Lower lobe of right lung (tissue), 2 donors: Measurements from ENCODE around the gene GLB1L. TPM values are rescaled to one million over a fixed set of nuclear protein-coding genes. Genes with fewer than 3 reads are reported as not detected.
"Not testable (repeated sequence)": the region's sequence is repeated elsewhere in the genome, so short reads cannot be mapped to it uniquely, and the experiment has no call there.

Experiments
- ATAC-seq, 2 donors: fragments of 200-7000 bp; cut with Tn5 transposase; one replicate each; pipeline ENCODE4 v1.9.1; 2020 to 2022; ENCODE audit warnings: mild to moderate bottlenecking in 2 of 2, moderate library complexity in 2 of 2
- DNase-seq: peaks from one replicate; pipeline ENCODE4 v3.0.0-alpha.2; 2020
- H3K27ac ChIP-seq: fragments of 200-600 bp; one replicate; pipeline ENCODE4 v1.8.0; 2022
- H3K27me3 ChIP-seq: fragments of 200-600 bp; one replicate; pipeline ENCODE4 v1.8.0; 2022; ENCODE audit warnings: low read depth
- H3K36me3 ChIP-seq: fragments of 200-600 bp; one replicate; pipeline ENCODE4 v1.8.0; 2022; ENCODE audit warnings: mild to moderate bottlenecking
- H3K4me1 ChIP-seq: fragments of 200-600 bp; one replicate; pipeline ENCODE4 v1.8.0; 2022
- H3K4me3 ChIP-seq: fragments of 200-600 bp; one replicate; pipeline ENCODE4 v1.8.0; 2022; ENCODE audit warnings: mild to moderate bottlenecking
- H3K9me3 ChIP-seq: fragments of 200-600 bp; one replicate; pipeline ENCODE4 v1.8.0; 2022
- CTCF ChIP-seq: fragments of 200-600 bp; IDR thresholded peaks from one replicate; pipeline ENCODE4 v1.8.0; 2022; ENCODE audit warnings: antibody characterized with exemption, mild to moderate bottlenecking
- intact Hi-C: fragments of 100-400 bp; cut with DNase I; formaldehyde crosslinking; loops from one replicate; pipeline ENCODE4 v1.11.0; 2022
- total RNA-seq: library from RNA; stranded (reverse); fragmentation: NEBNext Ultra II Directional; extraction: Animal tissue kit (Norgen Biotek cat#: 25700); gene quantifications from one replicate; pipeline ENCODE4 v1.2.1, GENCODE V29; 2021
- donor health status: DM: no; HTN: yes; CAD: no; lungs with severe emphysema.

Gene GLB1L
- total RNA-seq, 1 donor from 2014 or later = 12.6 TPM

GRCh38 chr2:219205981-219206327, 39.3 kb downstream of the GLB1L start:
- no peak for DNase-seq
- H3K4me3 ChIP-seq = peak overlapping the region; percentile 76
- peaks cover 19% of the 10 kb centered on the region for H3K4me1 ChIP-seq
- no peak for ATAC-seq
- no peaks in the 10 kb centered on the region for H3K27me3 ChIP-seq
- peaks cover 28% of the 10 kb centered on the region for H3K36me3 ChIP-seq
- H3K9me3 ChIP-seq = no peaks in the 10 kb centered on the region
- no peak for TF ChIP-seq CTCF
- peak overlapping the region; percentile 91 for H3K27ac ChIP-seq
- intact Hi-C loops = no loop called here

- ATAC-seq (no peak), DNase-seq (no peak)
- intact Hi-C loops = no loop called here
- Histone ChIP-seq H3K9me3 (no peaks in the 10 kb centered on the region), H3K4me3 (no peak overlapping the region), H3K27me3 (no peaks in the 10 kb centered on the region), H3K36me3 (peaks cover 21% of the 10 kb centered on the region), H3K4me1 (peaks cover 19% of the 10 kb centered on the region), H3K27ac (no peak overlapping the region)
- TF ChIP-seq CTCF = no peak
These were observed 40.1 kb downstream of the GLB1L start for GRCh38 chr2:219205165-219205538.

GRCh38 chr2:219204425-219205164, 40.6 kb downstream of the GLB1L start:
- no peak overlapping the region for H3K4me3 ChIP-seq
- intact Hi-C loops = no loop called here
- H3K4me1 ChIP-seq = peaks cover 19% of the 10 kb centered on the region
- TF ChIP-seq CTCF = no peak
- no peak for ATAC-seq
- no peaks in the 10 kb centered on the region for H3K9me3 ChIP-seq
- no peaks in the 10 kb centered on the region for H3K27me3 ChIP-seq
- H3K36me3 ChIP-seq = peaks cover 16% of the 10 kb centered on the region
- no peak for DNase-seq
- H3K27ac ChIP-seq = no peak overlapping the region

DNA sequence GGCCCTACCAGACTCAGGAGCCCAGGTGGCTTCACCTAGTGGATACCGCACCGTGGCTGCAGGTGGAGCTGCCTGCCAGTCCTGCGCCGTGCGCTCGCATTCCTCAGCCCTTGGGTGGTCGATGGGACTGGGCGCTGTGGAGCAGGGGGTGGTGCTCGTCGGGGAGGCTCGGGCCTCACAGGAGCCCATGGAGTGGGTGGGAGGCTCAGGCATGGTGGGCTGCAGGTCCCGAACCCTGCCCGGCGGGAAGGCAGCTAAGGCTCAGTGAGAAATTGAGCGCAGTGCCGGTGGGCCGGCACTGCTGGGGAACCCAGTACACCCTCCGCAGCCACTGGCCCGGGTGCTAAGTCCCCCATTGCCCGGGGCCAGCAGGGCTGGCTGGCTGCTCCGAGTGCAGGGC, 43.9 kb downstream of the GLB1L start:
- intact Hi-C loops, ATAC-seq, DNase-seq: not testable (repeated sequence)

GRCh38 chr2:219200502-219201326, 44.5 kb downstream of the GLB1L start:
- H3K27ac ChIP-seq, H3K4me1 ChIP-seq, H3K36me3 ChIP-seq, ATAC-seq, H3K4me3 ChIP-seq, DNase-seq, H3K27me3 ChIP-seq, intact Hi-C loops, H3K9me3 ChIP-seq: not testable (repeated sequence)

More for the DNA sequence above, 43.9 kb downstream of the GLB1L start:
- not testable (repeated sequence) for H3K4me1 ChIP-seq, H3K27me3 ChIP-seq, H3K36me3 ChIP-seq, H3K27ac ChIP-seq, H3K4me3 ChIP-seq, H3K9me3 ChIP-seq

GRCh38 chr2:219199470-219200211, 45.6 kb downstream of the GLB1L start:
- no peak overlapping the region for H3K27ac ChIP-seq
- no peaks in the 10 kb centered on the region for H3K36me3 ChIP-seq
- no peaks in the 10 kb centered on the region for H3K4me1 ChIP-seq
- no peaks in the 10 kb centered on the region for H3K27me3 ChIP-seq
- no peak for ATAC-seq
- no peak for TF ChIP-seq CTCF
- H3K9me3 ChIP-seq = no peaks in the 10 kb centered on the region
- intact Hi-C loops = no loop called here
- no peak overlapping the region for H3K4me3 ChIP-seq
- no peak for DNase-seq
